Heart left ventricle (tissue), 13 donors: ENCODE measurements around the gene LIAS.

Experiments
- CTCF ChIP-seq, 12 donors: fragments of 200-600 bp; sonication (generic) in 4 of 12; IDR thresholded peaks; one replicate each; pipeline versions ENCODE4 v1.5.0 to v1.8.0; 2018 to 2022; ENCODE audit warnings: antibody characterized with exemption in 12 of 12, mild to moderate bottlenecking in 5 of 12
- POLR2A ChIP-seq, 2 donors: fragments of 450-650 bp; IDR thresholded peaks; one replicate each; pipeline ENCODE4 v1.6.1; 2017; ENCODE audit warnings: antibody characterized with exemption in 2 of 2, mild to moderate bottlenecking in 2 of 2, moderate library complexity in 2 of 2
- donor health status: ischemic (EF 13 %, LVEDD 7.1; RV severe dilation, severe dysfunction).
- donor health status: DM: no; HTN: yes; CAD: no.
- donor health status: DM: no; HTN: no; CAD: no.
- donor health status: ischemic (EF 25% LVEDD 6.9; RV normal size, moderate dysfunction).
- donor health status: ischemic (EF 25% LVEDD 5.7; RV mildly dilated, moderate dysfunction).
- donor health status: ischemic (EF 35%, LVEDD 5.7; RV mildly dilated, moderate dysfunction).
- donor health status: nonischemic (EF 11% LVEDD 7.7; RV severe dilation, severe dysfunction).
- donor health status: DM: yes; HTN: yes; CAD: no.
- donor health status: PGD.
- donor health status: ischemic (EF 29% LVEDD 5.4; RV normal size, mild dysfunction).
- donor health status: nonischemic (EF 23%, LVEDD 6.1; RV moderate dilation, normal function).

GRCh38 chr4:39497909-39498726 is 39.3 kb downstream of the LIAS start:
- TF ChIP-seq POLR2A (IDR thresholded peaks at IDR 0.05) (no peak), CTCF (IDR thresholded peaks at IDR 0.05) (no peak)
